ENCODE measurements around the gene FLT4.

FLT4 gene

GRCh38 chr5:180586870-180587269, 62.5 kb downstream of the FLT4 start:
- no peak for DNase-seq

GRCh38 chr5:180586204-180586603, 63.2 kb downstream of the FLT4 start:
- DNase-seq: no peak

- DNase-seq: no peak
Measured at GRCh38 chr5:180583738-180584137, 65.7 kb downstream of the FLT4 start.

- no peak for DNase-seq
Measured at GRCh38 chr5:180580681-180581080, 68.7 kb downstream of the FLT4 start.

GRCh38 chr5:180575571-180575970, 73.8 kb downstream of the FLT4 start:
- no peak for DNase-seq

- DNase-seq: no peak
Measured at GRCh38 chr5:180568914-180569313, 80.5 kb downstream of the FLT4 start.

GRCh38 chr5:180563994-180564393, 85.4 kb downstream of the FLT4 start:
- DNase-seq: no peak

GRCh38 chr5:180558232-180558631, 91.2 kb downstream of the FLT4 start:
- DNase-seq: no peak

- DNase-seq: no peak
Measured at GRCh38 chr5:180557217-180557809, 92.1 kb downstream of the FLT4 start.

- no peak for DNase-seq
Measured at GRCh38 chr5:180555168-180555921, 94.1 kb downstream of the FLT4 start.

- no peak for DNase-seq
Measured at GRCh38 chr5:180553530-180553929, 95.9 kb downstream of the FLT4 start.

All from DMS 273 treated with DMSO at 0.1 percent for 48 hours (cell line).